Neural crest cell (in vitro differentiated cells): ENCODE measurements around the gene TSEN15. TPM values are rescaled to one million over a fixed set of nuclear protein-coding genes. Genes with fewer than 3 reads are reported as not detected.
A peak's percentile ranks its signal among the peaks of the same experiment; 100 is the strongest.
"Not testable (repeated sequence)": the region's sequence is repeated elsewhere in the genome, so short reads cannot be mapped to it uniquely, and the experiment has no call there.

Source experiments
- DNase-seq: peaks from one replicate; pipeline ENCODE4 v3.0.0; 2021; ENCODE audit warnings: low read depth, mixed read lengths, low spot score
- H3K27ac Mint-ChIP-seq: one replicate; pipeline ENCODE4 v1.8.0; 2021; ENCODE audit warnings: mild to moderate bottlenecking, mixed read lengths; ENCODE audit not compliant: unreplicated experiment
- H3K27me3 Mint-ChIP-seq: 2 replicates; pipeline ENCODE4 v1.8.0; 2021; ENCODE audit warnings: low read depth, mild to moderate bottlenecking, mixed read lengths
- H3K36me3 Mint-ChIP-seq: 2 replicates; pipeline ENCODE4 v1.8.0; 2021; ENCODE audit warnings: low read depth, mild to moderate bottlenecking, mixed read lengths
- H3K4me1 Mint-ChIP-seq: 2 replicates; pipeline ENCODE4 v1.8.0; 2021; ENCODE audit warnings: mixed read lengths
- H3K4me3 Mint-ChIP-seq: one replicate; pipeline ENCODE4 v1.8.0; 2021; ENCODE audit warnings: mild to moderate bottlenecking, mixed read lengths
- H3K9me3 Mint-ChIP-seq: 2 replicates; pipeline ENCODE4 v1.8.0; 2021; ENCODE audit warnings: mixed read lengths
- total RNA-seq: library from RNA; stranded (reverse); gene quantifications from 2 replicates; pipeline ENCODE4 v1.2.1, GENCODE V29; 2021
- TF ChIP-seq, protein P1 (sequence below): fragments of 200-600 bp; sonication (generic); conservative IDR thresholded peaks from 2 replicates; pipeline ENCODE4 v1.5.0; 2021; ENCODE audit warnings: antibody characterized with exemption, mild to moderate bottlenecking

TSEN15 gene
- total RNA-seq, 1 donor from 2014 or later: 50.5 TPM

DNA sequence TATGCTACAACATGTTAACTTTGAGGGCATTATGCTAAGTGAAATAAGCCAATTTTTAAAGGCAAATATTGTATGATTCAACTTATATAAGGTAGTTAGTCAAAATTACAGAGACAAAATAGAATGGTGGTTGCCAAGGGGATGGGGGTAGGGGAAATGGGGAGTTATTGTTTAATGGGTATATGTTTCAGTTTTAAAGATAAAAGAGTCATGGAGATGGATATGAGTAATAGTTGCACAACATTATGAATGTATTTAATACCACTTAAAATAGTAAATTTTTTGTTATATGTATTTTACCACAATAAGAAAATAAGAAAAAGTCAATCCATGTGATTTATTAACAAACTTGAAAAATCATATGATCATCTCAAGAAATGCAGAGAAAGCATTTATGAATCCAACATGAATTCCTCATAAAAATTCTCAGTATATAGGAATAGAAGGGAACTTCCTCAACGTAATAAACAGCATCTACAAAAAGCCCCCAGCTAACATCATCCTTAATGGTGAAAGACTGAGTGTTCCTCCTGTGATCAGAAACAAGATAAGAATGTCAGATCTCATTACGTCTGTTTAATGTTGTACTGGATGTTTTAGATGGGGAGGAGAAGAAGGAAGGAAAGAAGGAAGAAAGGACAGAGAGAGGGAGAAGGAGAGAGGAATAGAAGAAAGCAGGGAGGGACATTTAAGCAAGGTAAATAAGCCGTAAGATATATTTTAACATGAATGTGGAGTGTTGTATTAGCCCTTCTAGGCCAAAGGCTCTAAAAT lies 6.7 kb upstream of the TSEN15 start:
- Mint-ChIP-seq H3K27me3 (peaks cover 2% of the 10 kb centered on the region), H3K36me3 (no peaks in the 10 kb centered on the region), H3K4me3 (no peak overlapping the region), H3K27ac (no peak overlapping the region), H3K4me1 (peaks cover 14% of the 10 kb centered on the region), H3K9me3 (no peaks in the 10 kb centered on the region)
- no peak for DNase-seq
- TF ChIP-seq, protein P1, sequence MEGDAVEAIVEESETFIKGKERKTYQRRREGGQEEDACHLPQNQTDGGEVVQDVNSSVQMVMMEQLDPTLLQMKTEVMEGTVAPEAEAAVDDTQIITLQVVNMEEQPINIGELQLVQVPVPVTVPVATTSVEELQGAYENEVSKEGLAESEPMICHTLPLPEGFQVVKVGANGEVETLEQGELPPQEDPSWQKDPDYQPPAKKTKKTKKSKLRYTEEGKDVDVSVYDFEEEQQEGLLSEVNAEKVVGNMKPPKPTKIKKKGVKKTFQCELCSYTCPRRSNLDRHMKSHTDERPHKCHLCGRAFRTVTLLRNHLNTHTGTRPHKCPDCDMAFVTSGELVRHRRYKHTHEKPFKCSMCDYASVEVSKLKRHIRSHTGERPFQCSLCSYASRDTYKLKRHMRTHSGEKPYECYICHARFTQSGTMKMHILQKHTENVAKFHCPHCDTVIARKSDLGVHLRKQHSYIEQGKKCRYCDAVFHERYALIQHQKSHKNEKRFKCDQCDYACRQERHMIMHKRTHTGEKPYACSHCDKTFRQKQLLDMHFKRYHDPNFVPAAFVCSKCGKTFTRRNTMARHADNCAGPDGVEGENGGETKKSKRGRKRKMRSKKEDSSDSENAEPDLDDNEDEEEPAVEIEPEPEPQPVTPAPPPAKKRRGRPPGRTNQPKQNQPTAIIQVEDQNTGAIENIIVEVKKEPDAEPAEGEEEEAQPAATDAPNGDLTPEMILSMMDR: no peak

DNA sequence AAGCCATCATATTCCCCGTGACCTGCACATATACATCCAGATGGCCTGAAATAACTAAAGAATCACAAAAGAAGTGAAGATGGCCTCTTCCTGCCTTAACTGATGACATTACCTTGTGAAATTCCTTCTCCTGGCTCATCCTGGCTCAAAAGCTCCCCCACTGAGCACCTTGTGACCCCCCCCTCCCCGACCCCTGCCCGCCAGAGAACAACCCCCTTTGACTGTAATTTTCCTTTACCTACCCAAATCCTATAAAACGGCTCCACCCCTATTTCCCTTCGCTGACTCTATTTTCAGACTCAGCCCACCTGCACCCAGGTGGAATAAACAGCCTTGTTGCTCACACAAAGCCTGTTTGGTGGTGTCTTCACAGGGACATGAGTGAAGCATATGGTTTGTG lies 4.0 kb upstream of the TSEN15 start:
- not testable (repeated sequence) for H3K27ac Mint-ChIP-seq

DNA sequence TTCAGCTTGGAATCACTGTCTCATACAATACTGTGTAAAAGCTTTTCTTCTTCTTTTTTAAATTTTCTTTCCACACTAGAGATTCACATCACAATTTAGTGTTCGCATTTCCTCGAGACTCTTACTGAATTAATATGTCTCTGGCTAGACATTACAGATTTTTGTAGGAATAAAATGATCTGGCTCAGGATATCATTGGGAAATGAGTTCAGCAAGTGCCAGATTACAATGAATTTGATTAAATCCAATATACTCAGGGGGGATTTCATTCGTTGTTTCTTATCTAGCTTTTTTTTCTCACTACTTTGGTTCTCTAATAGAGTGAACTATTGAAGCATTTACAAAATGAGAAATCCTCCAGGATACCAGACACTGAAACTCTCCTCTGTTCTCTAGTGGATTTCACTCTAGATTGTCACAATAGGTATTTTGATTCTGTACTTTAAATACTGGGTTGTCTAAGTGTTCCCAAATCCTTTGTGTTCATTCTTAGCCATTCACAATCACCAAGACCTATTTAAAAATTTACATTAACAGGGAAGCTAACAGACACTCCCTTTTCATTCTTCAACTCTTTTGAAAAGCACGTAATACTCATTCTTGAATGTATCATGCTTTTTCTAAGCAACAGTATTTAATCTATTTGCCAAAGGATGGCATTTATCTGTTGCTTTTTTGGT lies 2.8 kb upstream of the TSEN15 start:
- TF ChIP-seq, protein P1: no peak
- H3K9me3 Mint-ChIP-seq: no peaks in the 10 kb centered on the region
- peaks cover 46% of the 10 kb centered on the region for H3K4me1 Mint-ChIP-seq
- no peak overlapping the region for H3K27ac Mint-ChIP-seq
- peaks cover 2% of the 10 kb centered on the region for H3K27me3 Mint-ChIP-seq
- H3K4me3 Mint-ChIP-seq: peak overlapping the region; percentile 2
- no peak for DNase-seq
- no peaks in the 10 kb centered on the region for H3K36me3 Mint-ChIP-seq

More for the DNA sequence above, 4.0 kb upstream of the TSEN15 start:
- not testable (repeated sequence) for DNase-seq, H3K4me3 Mint-ChIP-seq, H3K36me3 Mint-ChIP-seq, H3K27me3 Mint-ChIP-seq, H3K9me3 Mint-ChIP-seq
- peaks cover 37% of the 10 kb centered on the region for H3K4me1 Mint-ChIP-seq

DNA sequence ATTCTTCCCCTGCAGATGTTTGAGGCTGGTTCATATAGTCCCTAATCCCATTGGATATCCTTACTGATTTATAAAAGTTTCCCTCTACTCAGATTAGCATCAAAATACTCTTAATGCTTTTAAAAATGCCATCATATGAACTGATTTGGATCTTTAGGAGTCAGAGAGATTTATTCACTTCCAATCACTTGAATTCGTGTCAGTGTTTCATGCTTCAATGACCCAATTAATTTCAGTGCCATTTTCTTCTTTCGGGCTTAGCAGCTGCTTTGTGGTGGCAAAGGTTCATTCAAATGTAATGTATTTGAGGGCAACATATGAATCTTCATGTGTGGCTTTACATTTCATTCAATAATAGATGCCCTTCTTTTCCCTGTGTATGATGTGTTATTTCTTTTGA lies 2.2 kb upstream of the TSEN15 start:
- peaks cover 2% of the 10 kb centered on the region for H3K27me3 Mint-ChIP-seq
- peak overlapping the region; percentile 0 for H3K4me3 Mint-ChIP-seq
- TF ChIP-seq, protein P1: no peak
- H3K4me1 Mint-ChIP-seq: peaks cover 52% of the 10 kb centered on the region
- H3K9me3 Mint-ChIP-seq: no peaks in the 10 kb centered on the region
- peaks cover 1% of the 10 kb centered on the region for H3K36me3 Mint-ChIP-seq
- no peak overlapping the region for H3K27ac Mint-ChIP-seq
- DNase-seq: no peak

DNA sequence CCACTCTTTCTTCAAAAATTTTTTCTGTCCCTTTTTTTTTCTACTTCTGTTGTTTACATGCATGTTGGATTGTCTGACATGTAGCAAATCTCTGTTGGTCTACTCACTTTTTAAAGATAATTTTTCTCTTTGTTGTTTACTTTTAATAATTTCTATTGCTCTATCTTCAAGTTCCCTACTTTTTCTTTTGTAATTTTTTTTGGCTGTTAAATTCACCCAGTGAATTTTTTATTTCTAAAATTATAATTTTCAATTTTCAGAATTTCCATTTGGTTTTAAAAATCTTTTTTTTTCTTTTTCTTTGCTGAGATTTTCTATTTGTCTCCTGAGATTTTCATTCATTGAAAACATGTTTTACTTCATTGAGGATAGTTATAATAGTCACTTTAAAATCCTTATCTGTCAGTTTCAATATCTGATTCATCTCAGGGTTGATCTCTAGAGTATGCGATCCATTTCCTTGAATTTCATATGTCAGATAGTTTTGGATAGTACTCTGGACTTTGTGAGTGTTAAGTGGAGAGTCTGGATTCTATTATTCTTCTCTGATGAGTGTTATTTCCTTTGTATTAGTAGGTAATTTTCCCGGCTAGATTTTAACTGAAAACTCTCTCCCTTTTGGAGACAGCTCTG lies 1.6 kb upstream of the TSEN15 start:
- Mint-ChIP-seq H3K4me3 (peak overlapping the region; percentile 95), H3K36me3 (peaks cover 4% of the 10 kb centered on the region), H3K4me1 (peaks cover 53% of the 10 kb centered on the region), H3K9me3 (no peaks in the 10 kb centered on the region), H3K27ac (no peak overlapping the region), H3K27me3 (peaks cover 1% of the 10 kb centered on the region)
- DNase-seq: no peak
- TF ChIP-seq, protein P1: no peak
